Epithelial cell of proximal tubule (primary cell): ENCODE measurements around the gene FAM120B. TPM values are rescaled to one million over a fixed set of nuclear protein-coding genes. Genes with fewer than 3 reads are reported as not detected.
A peak's percentile ranks its signal among the peaks of the same experiment; 100 is the strongest.

Experiments used
- DNase-seq: peaks from one replicate; pipeline ENCODE4 v3.0.0-alpha.2; 2011; ENCODE audit warnings: low read depth
- H3K4me3 ChIP-seq: 2 replicates; pipeline ENCODE4 v1.5.1; 2011; ENCODE audit warnings: low read depth, mild to moderate bottlenecking, low read length
- CTCF ChIP-seq: conservative IDR thresholded peaks from 2 replicates; pipeline ENCODE4 v1.5.1; 2012; ENCODE audit warnings: low read depth, mild to moderate bottlenecking, low read length
- total RNA-seq: library from RNA; depleted of rRNA; stranded (reverse); fragments of >200 nt; gene quantifications from 2 replicates; pipeline ENCODE4 v1.2.3, GENCODE V29; 2015

FAM120B gene
- total RNA-seq, 1 donor from 2014 or later, result 5.0 TPM

DNA sequence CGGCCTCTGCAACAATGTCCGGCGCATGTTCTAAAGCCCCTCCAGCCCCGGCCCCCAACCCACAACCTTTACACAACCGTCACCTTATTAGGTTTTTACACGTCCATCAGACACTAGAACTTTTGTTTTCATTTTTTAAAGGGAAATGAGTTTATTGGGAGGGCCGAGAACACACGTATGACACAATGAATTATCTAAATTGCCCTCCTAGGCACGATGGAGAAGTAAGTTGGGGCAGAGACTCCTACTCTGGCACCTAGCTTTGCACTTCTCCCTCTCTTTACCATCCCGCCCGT, 14.5 kb upstream of the FAM120B start:
- H3K4me3 ChIP-seq, result no peak overlapping the region
- no peak for TF ChIP-seq CTCF

DNA sequence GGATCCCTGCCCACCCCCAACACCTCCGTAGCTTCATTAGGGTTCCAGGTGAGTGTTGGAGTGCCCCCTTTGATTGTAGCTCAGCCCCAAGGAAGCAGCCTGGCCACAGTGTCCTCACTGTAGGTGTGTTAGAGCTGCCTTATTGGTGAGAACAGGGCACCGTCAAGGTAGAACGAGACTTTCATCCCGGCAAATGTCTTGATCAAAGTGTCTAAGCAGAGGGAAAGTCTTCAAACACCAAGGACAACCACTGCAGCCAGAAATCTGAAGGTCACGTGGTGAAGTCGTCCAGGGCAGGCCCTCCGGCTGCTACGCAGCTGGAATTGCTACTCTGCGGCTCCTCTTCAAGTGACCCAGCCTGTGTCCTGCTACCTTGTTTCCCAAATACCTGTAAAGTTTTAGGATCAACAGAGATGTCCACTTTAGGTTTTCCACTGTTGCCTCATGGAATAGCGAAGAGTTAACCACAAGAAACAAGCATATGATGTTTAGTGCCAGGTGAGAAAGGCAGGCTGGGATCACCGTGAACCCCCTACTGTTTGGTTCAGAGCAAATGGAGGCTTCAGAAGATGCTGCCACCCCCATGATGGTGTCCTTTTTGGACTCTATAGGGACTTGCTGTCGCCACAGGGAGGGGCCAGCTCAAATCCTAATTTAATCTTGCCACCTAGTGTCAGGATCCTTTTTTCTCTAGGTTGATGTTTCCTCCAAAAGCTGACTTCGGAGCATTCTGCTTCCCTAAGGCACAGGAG, 14.0 kb upstream of the FAM120B start:
- TF ChIP-seq CTCF, result no peak
- H3K4me3 ChIP-seq, result no peak overlapping the region
- DNase-seq, result no peak

More for the DNA sequence above, 14.5 kb upstream of the FAM120B start:
- no peak for DNase-seq

DNA sequence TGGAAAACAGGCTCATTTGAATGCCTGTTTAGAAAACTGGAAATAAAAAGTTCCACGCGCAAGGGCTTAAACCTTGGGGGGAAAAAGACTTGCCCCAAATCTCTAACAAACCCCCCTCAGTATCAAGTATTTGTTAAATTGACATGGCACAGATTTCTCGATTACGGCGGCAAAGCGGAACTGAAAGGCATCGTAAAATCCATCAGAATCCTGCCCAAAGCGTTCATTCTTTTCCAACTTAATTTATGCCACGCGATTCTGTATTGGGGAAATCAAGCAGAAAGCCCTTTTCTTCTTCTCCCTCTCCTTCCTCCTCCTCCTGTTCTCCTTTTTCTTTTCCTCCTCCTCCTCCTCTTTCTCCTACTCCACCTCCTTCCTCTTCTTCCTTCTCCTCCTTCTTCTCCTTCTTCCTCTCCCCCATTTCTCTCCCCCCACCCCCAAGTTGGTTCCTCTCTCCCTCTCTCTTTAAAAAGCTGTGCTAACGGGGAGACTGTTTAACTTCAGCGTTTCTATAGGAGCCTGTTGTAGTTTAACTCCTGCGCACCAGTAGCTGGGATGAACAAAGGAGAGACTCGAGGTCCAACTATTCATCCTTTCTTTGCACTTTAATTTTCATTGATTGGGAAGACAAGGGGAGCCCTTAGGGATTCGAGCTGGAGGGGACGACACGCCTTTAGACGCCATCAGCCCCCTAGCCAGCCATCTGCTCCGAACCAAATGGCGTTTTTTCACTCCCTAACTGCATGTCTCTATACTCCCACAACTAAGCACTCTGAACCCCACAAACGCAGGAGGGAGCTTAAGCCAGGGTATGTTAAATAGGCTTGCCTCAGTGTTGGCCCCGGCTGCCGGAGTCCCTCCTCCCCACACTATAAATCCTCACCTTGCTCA, 13.0 kb upstream of the FAM120B start:
- no peak for DNase-seq
- no peak overlapping the region for H3K4me3 ChIP-seq
- TF ChIP-seq CTCF, result no peak

GRCh38 chr6:170294298-170294730, 12.2 kb upstream of the FAM120B start:
- DNase-seq, result no peak
- no peak overlapping the region for H3K4me3 ChIP-seq
- no peak for TF ChIP-seq CTCF

GRCh38 chr6:170294813-170295509, 11.6 kb upstream of the FAM120B start:
- no peak for DNase-seq
- H3K4me3 ChIP-seq, result peak overlapping the region; percentile 54
- TF ChIP-seq CTCF, result no peak

DNA sequence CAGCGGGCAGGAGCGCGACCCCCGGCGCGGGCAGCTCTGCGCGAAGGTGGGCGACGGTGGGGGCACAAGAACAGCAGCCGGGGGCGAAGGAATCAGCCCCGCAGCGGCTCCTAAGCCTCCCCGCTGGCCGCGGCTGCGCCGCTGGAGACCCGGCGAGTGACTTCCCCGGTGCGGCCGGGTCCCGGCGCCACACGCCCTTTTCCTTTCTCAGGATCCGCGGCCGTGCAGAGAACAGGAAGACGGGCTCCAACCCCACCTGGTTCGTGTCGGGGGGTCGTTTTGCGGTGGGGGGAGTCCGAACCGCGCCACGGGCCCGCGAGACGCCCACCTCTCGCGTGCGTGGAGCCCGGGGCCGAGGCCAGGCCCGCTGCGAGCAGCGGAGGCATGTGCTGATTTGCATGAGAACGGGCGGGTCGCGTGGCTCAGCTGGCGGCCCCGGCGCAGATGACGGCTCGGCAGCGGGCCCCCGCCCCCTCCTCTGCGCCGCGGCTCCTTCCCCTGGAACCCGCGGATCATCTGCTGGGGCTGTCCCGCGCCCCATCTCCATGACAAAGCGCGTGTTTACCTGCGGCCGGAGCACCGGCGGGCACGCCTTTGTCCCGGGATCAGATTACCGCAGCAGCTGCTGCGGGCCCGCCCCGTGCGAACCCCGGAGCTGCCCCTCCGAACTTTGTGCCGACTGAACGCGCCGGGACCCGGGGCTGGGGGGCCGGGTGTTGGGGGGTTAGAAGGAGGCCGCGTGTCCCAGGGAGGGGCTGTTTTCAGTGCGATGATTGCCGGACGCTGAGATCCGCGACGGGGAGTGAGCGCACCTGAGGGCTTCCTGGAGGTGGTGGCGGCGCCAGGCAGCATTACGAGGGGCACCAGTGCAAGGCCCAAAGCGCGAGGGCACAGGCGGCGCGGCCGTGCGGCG, 10.8 kb upstream of the FAM120B start:
- no peak for TF ChIP-seq CTCF
- DNase-seq, result no peak
- H3K4me3 ChIP-seq, result peak overlapping the region; percentile 54
